ENCODE measurements around the gene COL25A1.

The COL25A1 gene

DNA sequence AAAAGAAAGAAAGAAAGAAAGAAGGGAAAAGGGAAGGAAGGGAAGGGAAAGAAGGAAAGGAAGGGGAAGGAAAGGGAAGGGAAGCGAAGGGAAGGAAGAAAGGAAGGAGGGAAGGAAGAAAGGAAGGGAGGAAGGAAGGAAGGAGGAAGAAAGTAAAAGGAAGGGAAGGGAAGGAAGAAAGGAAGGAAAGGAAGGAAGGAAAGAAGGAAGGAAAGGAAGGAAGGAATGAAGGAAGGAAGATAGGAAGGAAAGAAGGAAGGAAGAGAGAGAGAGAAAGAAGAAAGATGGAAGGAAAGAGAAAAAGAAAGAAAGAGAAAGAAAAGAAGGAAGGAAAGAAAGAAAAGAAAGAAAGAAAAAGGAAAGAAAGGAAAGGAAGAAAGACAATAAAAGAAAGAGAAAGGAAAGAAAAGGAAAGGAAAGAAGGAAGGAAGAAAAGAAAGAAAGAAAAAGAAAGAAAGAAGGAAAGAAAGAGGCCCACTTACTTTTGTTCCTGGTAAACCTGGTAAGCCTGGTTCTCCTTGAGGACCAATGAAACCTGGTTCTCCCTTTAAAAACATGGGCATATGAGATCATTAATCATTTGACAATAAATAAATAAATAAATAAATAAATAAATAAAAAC lies 433.7 kb downstream of the COL25A1 start:
- in situ Hi-C loops (cut with MboI; ENCODE audit: low sequenced_read_pairs, unreplicated experiment), result no loop called here

DNA sequence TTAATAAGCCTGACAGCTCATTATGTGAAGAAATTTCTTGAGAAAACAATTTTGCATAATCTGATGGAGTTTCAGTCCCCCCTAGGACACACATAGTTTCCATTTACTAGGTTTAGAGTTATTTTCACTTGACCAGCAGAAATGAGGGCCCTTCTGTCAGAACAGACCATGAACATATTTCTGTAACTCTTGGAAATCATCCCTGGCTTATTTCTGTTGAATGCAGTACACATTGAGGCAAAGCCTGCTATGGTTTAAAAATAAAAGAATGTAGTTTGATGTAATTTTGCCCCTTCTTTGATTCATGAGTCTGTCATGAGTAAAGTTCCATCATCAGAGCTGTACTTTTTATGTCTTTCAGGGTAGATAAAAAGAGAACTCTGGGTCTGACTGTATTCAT lies 435.0 kb downstream of the COL25A1 start:
- in situ Hi-C loops (cut with MboI; ENCODE audit: low sequenced_read_pairs, unreplicated experiment), result no loop called here
- TF ChIP-seq, protein P1, sequence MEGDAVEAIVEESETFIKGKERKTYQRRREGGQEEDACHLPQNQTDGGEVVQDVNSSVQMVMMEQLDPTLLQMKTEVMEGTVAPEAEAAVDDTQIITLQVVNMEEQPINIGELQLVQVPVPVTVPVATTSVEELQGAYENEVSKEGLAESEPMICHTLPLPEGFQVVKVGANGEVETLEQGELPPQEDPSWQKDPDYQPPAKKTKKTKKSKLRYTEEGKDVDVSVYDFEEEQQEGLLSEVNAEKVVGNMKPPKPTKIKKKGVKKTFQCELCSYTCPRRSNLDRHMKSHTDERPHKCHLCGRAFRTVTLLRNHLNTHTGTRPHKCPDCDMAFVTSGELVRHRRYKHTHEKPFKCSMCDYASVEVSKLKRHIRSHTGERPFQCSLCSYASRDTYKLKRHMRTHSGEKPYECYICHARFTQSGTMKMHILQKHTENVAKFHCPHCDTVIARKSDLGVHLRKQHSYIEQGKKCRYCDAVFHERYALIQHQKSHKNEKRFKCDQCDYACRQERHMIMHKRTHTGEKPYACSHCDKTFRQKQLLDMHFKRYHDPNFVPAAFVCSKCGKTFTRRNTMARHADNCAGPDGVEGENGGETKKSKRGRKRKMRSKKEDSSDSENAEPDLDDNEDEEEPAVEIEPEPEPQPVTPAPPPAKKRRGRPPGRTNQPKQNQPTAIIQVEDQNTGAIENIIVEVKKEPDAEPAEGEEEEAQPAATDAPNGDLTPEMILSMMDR (IDR thresholded peaks at IDR 0.05; ENCODE audit: borderline replicate concordance, control extremely low read depth, extremely low read depth, insufficient read depth, missing control alignments), result no peak
- DNase-seq (ENCODE audit: low spot score), result no peak

More for the DNA sequence above, 433.7 kb downstream of the COL25A1 start:
- TF ChIP-seq, protein P1 (IDR thresholded peaks at IDR 0.05; ENCODE audit: borderline replicate concordance, control extremely low read depth, extremely low read depth, insufficient read depth, missing control alignments), result no peak
- no peak for DNase-seq (ENCODE audit: low spot score)

DNA sequence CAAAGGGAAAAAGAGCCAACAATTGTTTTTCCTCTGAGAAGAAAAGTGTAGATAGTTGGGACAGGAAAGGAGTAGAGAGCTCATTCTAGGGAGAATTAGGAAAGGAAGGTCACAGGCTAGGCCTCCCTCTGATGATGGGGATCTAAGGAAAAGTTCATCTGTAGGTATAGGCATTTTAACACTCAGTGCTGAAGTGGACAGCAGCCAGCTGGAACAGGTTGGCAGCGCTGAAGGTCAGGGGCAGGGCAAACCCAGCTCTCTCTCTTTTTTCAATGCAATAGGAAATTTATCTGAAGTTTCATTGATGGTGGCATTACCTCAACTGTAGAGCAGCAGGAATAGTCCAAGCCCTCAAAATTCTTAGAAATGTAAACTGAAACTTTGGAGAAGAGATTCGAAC lies 441.1 kb downstream of the COL25A1 start:
- no peak for DNase-seq (ENCODE audit: low spot score)
- in situ Hi-C loops (cut with MboI; ENCODE audit: low sequenced_read_pairs, unreplicated experiment), result no loop called here
- TF ChIP-seq, protein P1 (IDR thresholded peaks at IDR 0.05; ENCODE audit: borderline replicate concordance, control extremely low read depth, extremely low read depth, insufficient read depth, missing control alignments), result no peak

DNA sequence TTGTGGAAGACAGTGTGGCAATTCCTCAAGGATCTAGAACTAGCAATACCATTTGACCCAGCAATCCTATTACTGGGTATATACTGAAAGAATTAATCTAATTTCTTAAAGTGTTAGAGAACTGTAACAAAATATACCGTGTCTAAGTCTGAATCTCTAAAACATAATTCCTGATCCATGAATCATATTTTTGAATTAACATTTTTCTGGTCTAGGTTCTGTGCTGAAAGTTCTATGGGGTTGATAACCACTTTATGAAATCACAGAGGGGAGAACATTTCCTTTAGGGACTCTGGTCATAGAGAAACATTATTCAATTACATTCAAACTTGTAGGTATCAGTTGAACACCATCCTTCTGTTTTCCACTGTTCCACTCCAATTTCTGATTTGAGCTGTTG lies 447.7 kb downstream of the COL25A1 start:
- in situ Hi-C loops (cut with MboI; ENCODE audit: low sequenced_read_pairs, unreplicated experiment), result no loop called here
- no peak for DNase-seq (ENCODE audit: low spot score)
- TF ChIP-seq, protein P1 (IDR thresholded peaks at IDR 0.05; ENCODE audit: borderline replicate concordance, control extremely low read depth, extremely low read depth, insufficient read depth, missing control alignments), result no peak

DNA sequence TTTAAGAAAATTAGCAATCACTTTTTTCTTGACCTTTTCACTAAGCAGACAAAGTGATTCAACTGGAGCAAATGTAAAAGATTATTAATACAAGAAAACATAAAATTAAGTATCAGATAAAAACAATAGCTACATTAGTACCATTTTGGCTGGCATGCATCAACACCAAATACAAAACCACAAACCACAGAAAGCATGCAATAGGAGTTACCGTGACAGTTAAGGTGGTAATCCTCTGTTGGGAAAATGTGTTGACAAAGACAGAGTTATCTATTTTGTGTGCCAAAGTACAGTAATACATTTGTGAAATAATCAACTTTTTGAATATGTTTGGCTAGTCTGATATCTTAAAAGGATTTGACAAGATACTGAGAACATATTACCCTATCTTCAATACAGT lies 449.8 kb downstream of the COL25A1 start:
- in situ Hi-C loops (cut with MboI; ENCODE audit: low sequenced_read_pairs, unreplicated experiment), result no loop called here
- no peak for DNase-seq (ENCODE audit: low spot score)

DNA sequence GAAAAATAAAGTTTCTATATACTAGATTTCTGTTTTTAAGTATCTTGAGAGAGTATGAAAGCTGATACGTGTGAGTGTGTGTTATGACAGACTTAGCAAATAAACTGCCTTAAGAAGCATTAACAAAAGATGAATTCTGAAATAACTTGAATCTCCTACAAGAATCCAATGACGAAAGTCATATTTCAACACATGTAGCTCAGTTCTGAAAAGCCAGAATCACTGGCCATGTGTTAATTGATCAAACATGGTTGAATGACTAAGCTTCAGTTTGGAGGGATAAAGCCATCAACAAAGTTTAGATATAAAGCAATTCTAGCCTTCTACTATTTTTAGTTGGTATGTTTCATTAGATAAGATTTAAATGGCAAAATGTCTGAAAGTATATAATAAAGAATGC lies 451.1 kb downstream of the COL25A1 start:
- no peak for DNase-seq (ENCODE audit: low spot score)
- TF ChIP-seq, protein P1 (IDR thresholded peaks at IDR 0.05; ENCODE audit: borderline replicate concordance, control extremely low read depth, extremely low read depth, insufficient read depth, missing control alignments), result no peak
- in situ Hi-C loops (cut with MboI; ENCODE audit: low sequenced_read_pairs, unreplicated experiment), result no loop called here

More for the DNA sequence above, 449.8 kb downstream of the COL25A1 start:
- TF ChIP-seq, protein P1 (IDR thresholded peaks at IDR 0.05; ENCODE audit: borderline replicate concordance, control extremely low read depth, extremely low read depth, insufficient read depth, missing control alignments), result no peak

Data from GM13976 (cell line).